ENCODE results near the gene GSTM3.
"Not testable (repeated sequence)": the region's sequence is repeated elsewhere in the genome, so short reads cannot be mapped to it uniquely, and the experiment has no call there.

GSTM3 gene

DNA sequence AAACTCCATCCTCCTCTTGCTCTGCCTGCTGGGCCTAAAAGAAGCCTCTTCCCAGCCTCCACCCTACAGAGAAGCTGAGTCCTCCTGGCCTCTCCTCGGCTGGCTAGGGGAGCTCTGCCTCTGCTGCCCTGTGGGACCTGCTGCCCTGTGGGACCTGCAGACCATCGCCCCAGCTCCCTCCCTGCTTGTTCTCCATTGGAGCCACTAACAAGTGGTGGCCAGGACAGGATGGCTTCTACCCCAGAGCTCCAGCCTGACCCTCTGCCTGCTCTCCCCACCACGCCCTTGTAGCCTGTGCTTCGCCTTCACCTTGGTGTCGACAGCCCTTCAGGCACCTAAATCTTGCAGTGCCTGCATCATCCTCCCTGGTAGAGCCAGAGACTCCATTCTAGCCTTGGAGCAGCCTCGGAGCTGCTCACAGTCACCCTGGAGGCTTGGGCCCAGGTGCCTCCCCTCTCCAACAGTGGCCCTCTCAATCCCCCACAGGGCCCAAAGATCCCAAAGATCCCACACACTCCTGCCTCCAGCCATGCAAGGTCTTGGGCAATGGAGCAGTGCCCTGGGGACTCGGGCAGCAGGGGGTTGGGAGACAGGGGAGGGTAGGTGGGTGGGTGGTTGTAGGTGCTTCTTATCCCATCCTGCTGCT lies 19.9 kb upstream of the GSTM3 start:
- H3K36me3 ChIP-seq (ENCODE audit: insufficient read depth, low read length), result no peaks in the 10 kb centered on the region
- no peak for DNase-seq (ENCODE audit: low read depth, low spot score)
- TF ChIP-seq EZH2 (IDR thresholded peaks at IDR 0.05), result no peak
- no peak for TF ChIP-seq POLR2AphosphoS5 (IDR thresholded peaks at IDR 0.05; ENCODE audit: borderline replicate concordance, low read depth, low read length)
- H3K9me3 ChIP-seq (ENCODE audit: low read depth, low read length), result no peaks in the 10 kb centered on the region
- no peak overlapping the region for H3K27ac ChIP-seq
- no peak overlapping the region for H3K4me3 ChIP-seq
- no peak overlapping the region for H3K9ac ChIP-seq (ENCODE audit: insufficient read length)

DNA sequence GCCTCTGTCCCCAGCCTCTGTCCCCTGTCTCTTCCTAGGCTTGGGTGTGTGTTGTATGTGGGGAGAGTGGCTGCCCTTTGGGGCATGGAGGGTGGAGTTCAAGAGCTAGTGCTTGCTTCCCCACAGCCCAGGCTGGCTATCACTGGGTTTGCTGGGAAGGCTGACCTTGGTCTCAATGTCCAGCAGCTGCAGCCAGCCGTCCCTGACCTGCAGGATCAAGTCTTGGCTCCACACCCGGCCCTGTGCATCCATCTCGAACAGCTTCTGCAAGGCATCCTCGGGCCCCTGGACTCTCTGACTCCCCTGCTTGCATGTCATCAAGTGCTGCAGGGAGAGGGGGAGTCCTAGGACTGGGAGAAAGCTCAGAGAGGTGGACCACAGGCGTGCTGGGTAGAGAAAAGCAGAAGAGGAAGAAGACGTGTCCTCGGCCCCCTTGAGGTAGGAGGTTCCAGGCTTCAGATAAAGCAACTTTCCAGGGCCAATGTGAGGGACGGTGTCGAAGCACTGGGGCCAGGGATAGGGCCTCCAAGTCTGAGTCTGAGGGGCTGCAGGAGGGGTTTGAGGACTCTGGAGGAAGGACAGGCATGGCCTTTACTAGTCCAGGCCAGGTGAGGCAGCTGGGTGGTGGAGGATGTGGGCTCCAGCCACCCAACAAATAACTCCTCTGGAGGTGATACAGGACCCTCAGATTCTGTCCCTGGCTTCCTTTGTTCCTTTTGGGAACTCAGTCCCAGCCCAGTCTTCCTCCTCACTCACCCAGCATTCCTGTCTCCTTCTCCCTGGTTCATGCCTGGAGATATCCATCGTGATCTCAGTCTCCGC lies 18.9 kb upstream of the GSTM3 start:
- no peak overlapping the region for H3K9ac ChIP-seq (ENCODE audit: insufficient read length)
- TF ChIP-seq EZH2 (IDR thresholded peaks at IDR 0.05), result no peak
- no peak for TF ChIP-seq POLR2AphosphoS5 (IDR thresholded peaks at IDR 0.05; ENCODE audit: borderline replicate concordance, low read depth, low read length)
- no peak for TF ChIP-seq FOXP2 (optimal IDR thresholded peaks at IDR 0.05; ENCODE audit: control extremely low read depth, extremely low read length, insufficient read depth)
- H3K9me3 ChIP-seq (ENCODE audit: low read depth, low read length), result no peaks in the 10 kb centered on the region
- DNase-seq (ENCODE audit: low read depth, low spot score), result no peak
- no peak overlapping the region for H3K27ac ChIP-seq
- no peak overlapping the region for H3K4me3 ChIP-seq
- no peaks in the 10 kb centered on the region for H3K36me3 ChIP-seq (ENCODE audit: insufficient read depth, low read length)

DNA sequence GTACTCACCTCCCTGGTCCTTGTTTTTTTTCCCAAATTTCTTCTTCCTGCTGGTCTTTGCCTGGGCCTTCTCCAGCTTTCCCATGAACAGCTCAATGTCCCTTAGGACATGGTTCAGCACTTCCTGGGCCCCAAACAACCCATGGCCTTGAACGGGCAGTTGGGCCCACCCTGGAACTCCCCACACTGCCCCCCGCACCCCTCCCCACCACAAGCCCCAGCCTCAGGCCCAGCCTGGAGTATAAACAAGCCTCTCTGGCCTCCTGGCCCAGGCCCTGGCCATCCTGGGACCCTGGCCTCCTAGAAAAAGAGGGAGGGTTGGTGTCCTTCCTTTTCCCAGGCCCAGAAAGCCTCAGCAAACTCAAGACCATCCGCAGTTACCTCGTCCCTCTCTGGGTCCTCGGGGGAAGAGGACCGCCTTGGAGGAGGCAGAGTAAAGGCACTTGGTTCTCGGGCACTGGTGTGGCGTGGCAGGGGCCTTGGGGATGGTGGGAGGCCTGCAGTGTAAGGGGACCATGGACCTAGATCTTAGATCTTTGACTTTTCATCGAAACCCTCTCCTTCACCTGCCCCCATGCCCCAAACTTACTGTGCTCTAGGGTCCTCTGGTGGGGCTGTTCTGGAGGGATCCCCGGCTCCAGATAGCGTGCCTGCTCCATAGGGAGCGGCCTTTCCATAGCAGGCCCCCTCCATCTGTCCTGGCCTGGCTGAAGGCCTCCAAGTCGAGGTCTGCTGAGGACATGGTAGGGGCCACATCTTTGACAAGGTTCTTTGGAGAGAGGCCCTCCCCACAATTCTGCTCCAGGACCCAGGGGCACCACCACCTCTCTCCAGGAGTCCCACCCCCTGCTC lies 17.3 kb upstream of the GSTM3 start:
- Histone ChIP-seq H3K9me3 (ENCODE audit: low read depth, low read length) (no peaks in the 10 kb centered on the region), H3K9ac (ENCODE audit: insufficient read length) (no peak overlapping the region), H3K36me3 (ENCODE audit: insufficient read depth, low read length) (no peaks in the 10 kb centered on the region), H3K4me3 (no peak overlapping the region), H3K27ac (no peak overlapping the region)
- TF ChIP-seq POLR2AphosphoS5 (IDR thresholded peaks at IDR 0.05; ENCODE audit: borderline replicate concordance, low read depth, low read length) (no peak), FOXP2 (optimal IDR thresholded peaks at IDR 0.05; ENCODE audit: control extremely low read depth, extremely low read length, insufficient read depth) (no peak), EZH2 (IDR thresholded peaks at IDR 0.05) (no peak)
- DNase-seq (ENCODE audit: low read depth, low spot score), result no peak

DNA sequence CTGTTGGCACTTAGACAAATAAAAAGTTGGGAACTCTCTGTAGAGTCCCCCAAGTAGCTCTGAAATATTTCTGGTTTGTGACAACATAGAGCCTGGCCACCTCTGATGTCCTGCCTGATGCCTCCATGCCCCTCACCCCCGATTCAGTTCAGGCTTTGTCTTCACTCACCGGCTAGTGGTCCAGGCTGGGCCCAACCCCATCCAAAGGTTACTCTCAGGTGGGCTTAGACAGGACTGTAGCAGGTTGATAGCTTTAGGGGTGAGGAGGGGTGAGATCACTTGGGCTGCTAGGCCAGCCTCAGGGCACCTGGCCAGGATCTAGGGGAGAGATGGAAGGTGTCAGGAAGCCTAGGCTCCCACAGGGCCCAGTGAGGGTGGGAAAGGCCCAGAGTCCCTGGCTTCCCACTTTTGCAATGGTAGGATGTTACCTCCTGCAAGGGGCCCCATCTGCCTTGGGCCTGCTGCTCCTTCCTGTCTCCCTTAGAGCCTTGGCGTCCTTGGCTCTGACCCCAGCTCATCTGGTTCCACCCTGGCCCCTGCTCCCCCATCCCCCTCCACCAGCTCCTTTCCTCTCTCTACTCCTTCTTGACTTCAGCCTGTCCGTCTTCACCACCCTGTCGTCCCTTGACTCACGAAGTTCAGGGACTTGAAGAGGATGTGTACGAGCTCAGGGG lies 16.1 kb upstream of the GSTM3 start:
- TF ChIP-seq POLR2AphosphoS5 (IDR thresholded peaks at IDR 0.05; ENCODE audit: borderline replicate concordance, low read depth, low read length) (no peak), FOXP2 (optimal IDR thresholded peaks at IDR 0.05; ENCODE audit: control extremely low read depth, extremely low read length, insufficient read depth) (no peak), EZH2 (IDR thresholded peaks at IDR 0.05) (no peak)
- H3K9ac ChIP-seq (ENCODE audit: insufficient read length), result no peak overlapping the region
- H3K27ac ChIP-seq, result no peak overlapping the region
- H3K36me3 ChIP-seq (ENCODE audit: insufficient read depth, low read length), result no peaks in the 10 kb centered on the region
- no peaks in the 10 kb centered on the region for H3K9me3 ChIP-seq (ENCODE audit: low read depth, low read length)
- no peak for DNase-seq (ENCODE audit: low read depth, low spot score)
- H3K4me3 ChIP-seq, result no peak overlapping the region

DNA sequence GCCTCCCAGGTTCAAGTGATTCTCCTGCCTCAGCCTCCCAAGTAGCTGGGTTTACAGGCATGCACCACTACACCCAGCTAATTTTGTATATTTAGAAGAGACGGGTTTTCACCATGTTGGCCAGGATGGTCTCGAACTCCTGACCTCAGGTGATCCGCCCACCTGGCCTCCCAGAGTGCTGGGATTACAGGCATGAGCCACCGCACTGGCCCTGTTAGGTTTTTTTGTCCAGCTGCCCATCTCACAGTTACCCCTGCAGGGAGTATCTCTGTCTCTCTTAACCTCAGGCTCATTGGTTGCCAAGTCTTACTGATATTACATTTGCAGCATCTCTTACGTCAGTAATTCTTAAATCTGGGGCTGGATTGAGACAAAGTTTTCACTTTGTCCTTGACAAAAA lies 15.5 kb upstream of the GSTM3 start:
- not testable (repeated sequence) for H3K9ac ChIP-seq (ENCODE audit: insufficient read length)

DNA sequence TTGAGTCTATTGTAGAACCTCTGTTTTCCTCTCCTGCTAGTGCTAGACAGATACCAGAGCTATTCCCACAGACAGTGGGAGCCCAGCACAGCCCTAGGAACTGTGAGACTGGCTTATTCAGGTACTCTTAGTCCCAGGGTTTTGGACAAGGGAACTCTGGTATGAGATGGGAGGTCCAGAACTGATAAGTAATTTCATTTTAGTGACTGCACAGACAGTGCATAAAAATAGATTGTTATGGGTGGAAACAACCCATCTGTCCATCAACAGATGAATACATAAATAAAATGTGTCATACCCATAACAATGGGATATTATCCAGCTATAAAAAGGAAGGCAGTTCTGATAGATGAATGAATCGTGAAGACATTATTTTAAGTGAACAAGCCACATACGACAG lies 13.9 kb upstream of the GSTM3 start:
- no peak overlapping the region for H3K9ac ChIP-seq (ENCODE audit: insufficient read length)
- no peaks in the 10 kb centered on the region for H3K36me3 ChIP-seq (ENCODE audit: insufficient read depth, low read length)
- no peak overlapping the region for H3K4me3 ChIP-seq
- TF ChIP-seq FOXP2 (optimal IDR thresholded peaks at IDR 0.05; ENCODE audit: control extremely low read depth, extremely low read length, insufficient read depth) (no peak), EZH2 (IDR thresholded peaks at IDR 0.05) (no peak), POLR2AphosphoS5 (IDR thresholded peaks at IDR 0.05; ENCODE audit: borderline replicate concordance, low read depth, low read length) (no peak)
- no peak overlapping the region for H3K27ac ChIP-seq
- H3K9me3 ChIP-seq (ENCODE audit: low read depth, low read length), result no peaks in the 10 kb centered on the region
- no peak for DNase-seq (ENCODE audit: low read depth, low spot score)

More for the DNA sequence above, 15.5 kb upstream of the GSTM3 start:
- not testable (repeated sequence) for H3K27ac ChIP-seq; H3K36me3 ChIP-seq (ENCODE audit: insufficient read depth, low read length); H3K9me3 ChIP-seq (ENCODE audit: low read depth, low read length); H3K4me3 ChIP-seq; DNase-seq (ENCODE audit: low read depth, low spot score)

DNA sequence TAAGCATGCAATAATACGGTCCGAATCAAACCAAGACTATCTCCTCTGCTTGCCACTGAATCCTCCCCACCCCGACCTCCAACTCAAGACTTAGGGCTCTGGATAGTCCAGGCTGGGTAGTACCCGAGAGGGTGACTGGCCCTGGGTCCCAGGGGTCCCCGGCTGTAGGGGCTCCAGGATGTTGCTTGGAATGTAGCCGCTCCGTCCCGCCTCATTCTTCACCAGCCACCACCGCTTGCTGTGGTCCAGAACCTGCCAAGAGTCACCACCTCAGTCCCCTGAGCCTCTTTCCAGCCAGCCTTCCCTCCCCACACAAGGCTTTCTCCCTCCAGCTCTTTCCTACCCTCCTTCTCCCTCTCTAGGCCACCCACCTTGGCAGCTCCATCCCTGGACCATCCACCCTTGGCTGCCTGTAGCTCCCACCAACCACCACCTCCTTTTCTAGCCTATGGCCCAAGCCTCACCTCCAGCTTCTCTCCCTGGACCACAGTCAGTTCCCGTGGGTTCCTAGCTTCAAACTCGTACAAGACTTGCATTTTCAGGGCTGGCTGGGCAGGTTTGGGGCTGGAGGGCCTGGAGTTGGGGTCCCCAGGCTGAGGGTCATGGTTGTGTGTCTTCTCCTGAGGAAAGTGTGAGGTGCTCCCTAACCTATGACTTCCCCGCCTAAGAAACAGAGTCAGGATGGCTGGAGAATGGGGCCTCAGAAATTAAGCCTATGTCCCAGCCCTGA lies 10.9 kb upstream of the GSTM3 start:
- H3K9ac ChIP-seq (ENCODE audit: insufficient read length), result no peak overlapping the region
- DNase-seq (ENCODE audit: low read depth, low spot score), result no peak
- H3K4me3 ChIP-seq, result no peak overlapping the region
- H3K9me3 ChIP-seq (ENCODE audit: low read depth, low read length), result no peaks in the 10 kb centered on the region
- no peak overlapping the region for H3K27ac ChIP-seq
- TF ChIP-seq EZH2 (IDR thresholded peaks at IDR 0.05), result no peak
- TF ChIP-seq POLR2AphosphoS5 (IDR thresholded peaks at IDR 0.05; ENCODE audit: borderline replicate concordance, low read depth, low read length), result no peak
- no peak for TF ChIP-seq FOXP2 (optimal IDR thresholded peaks at IDR 0.05; ENCODE audit: control extremely low read depth, extremely low read length, insufficient read depth)
- no peaks in the 10 kb centered on the region for H3K36me3 ChIP-seq (ENCODE audit: insufficient read depth, low read length)

Measured in SK-N-MC (cell line).